C1 segment of cervical spinal cord (tissue), 14 donors: ENCODE data around the gene ZNF335.
"Not testable (repeated sequence)": the region's sequence is repeated elsewhere in the genome, so short reads cannot be mapped to it uniquely, and the experiment has no call there.

ENCODE experiments used
- DNase-seq, 14 donors: peaks; one replicate each; lab custom pipeline; 2025; lab: John Stamatoyannopoulos, UW

The ZNF335 gene

GRCh38 chr20:45970646-45971424 is 1.2 kb downstream of the ZNF335 start:
- peak in 2 of 14 donors; percentile 33 to 59 for DNase-seq

DNA sequence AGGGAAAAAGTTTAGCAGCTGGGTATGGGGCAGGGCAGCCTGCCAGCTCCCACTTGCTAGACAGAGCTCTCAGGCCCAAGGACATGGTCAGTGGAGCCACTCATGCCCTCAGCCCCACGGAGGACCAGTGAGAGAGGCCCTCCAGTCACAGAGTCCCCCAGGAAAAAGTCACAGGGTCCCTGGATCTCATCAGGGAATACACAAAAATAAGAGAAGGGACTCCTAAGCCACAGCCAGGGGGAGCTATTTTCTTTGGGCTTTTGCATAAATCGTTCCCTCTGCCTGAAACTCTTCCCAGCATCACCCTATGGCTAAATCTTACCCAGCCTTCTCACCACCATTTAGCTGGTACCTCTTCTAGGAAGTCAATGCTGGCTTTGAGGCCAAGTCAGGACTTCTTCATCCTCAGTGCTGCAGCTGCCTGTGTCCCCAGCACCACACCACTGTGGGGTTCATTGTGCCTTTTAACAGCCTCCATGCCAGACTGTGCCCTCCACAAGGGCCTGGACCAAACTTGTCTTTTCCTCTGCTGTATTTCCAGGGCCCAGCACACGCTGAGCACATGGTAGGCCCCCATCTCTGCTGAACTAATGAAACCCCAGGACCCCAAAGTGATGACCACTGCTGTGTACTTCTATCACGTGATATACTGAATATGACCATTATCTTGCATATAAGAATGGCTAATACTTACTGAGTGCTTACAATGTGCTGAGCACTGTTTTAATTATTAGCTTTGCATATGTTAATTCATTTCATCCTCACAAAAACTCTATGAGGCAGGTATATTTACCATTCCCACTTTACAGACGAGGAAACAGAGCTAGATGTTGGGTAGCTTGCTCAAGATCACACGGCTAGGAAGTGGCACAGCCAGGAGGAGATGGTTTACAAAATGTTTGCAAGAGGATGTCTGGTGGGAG is 2.0 kb downstream of the ZNF335 start:
- peak in 3 of 14 donors; percentile 6 to 17 (median 13) for DNase-seq

DNA sequence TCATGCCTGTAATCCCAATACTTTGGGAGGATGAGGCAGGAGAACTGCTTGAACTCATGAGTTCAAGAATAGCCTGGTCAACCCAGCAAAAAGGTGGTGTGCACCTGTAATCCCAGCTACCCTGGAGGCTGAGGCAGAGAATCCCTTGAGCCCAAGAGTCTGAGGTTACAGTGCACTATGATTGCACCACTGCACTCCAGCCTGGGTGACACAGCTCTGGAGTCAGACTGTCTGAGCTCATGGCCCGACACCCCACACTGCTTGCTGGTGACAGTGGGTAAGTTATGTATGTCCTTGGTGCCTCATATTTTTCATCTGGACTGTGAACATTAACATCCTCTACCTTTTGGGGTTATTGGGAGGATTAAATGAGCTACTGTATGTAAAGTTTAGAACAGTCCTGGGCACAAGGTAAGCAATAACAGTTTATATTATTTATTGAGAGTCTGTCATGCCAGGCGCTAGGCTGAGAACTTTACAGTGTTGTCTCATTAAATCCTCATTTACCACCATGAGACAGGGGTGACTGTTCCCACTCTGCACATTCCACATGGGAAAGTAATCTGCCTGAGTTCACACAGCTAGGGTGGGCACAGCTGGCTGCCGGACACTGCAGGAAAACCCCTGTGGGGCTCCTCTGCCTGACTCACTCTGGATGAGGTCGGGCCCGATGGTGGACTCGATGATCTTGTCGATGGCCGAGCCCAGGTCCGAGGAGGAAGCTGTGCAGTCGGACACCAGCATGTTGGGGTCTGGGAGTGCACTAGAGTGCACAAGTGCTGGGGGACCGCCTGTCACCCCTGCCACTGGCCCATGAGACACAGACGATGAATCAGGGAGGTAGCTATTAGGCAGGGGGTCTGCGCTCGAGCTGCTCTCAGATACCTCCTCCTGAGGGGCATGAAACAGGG is 2.9 kb downstream of the ZNF335 start:
- DNase-seq = no peak

- no peak for DNase-seq
Measured at GRCh38 chr20:45968081-45968671, 3.8 kb downstream of the ZNF335 start.

DNA sequence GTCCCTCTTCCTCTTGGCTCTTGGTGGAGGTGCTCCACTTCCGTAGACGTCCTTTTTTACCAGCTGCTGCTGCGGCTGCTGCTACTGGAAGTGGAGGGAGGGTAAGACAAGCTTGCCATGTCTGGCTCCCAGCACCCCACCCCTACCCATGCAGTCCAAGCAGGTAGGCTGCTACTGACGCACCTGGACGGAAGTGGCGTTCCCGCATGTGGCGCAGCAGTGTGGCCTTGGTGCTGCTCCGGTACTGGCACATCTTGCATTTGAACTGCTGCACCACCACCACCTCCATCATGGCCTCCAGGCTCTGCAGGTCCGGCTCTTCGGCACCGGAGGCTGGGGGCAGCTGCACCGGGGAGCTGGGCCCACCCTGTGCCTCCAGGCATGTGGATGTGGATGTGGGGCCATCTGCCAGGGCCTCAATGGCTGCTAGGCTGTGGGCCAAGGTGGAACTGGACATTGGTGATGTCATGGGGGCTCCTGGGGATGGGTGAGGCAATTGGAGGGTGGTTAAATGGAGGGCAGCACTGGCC is 4.4 kb downstream of the ZNF335 start:
- no peak for DNase-seq

GRCh38 chr20:45965169-45966002 is 6.6 kb downstream of the ZNF335 start:
- DNase-seq = no peak

GRCh38 chr20:45964006-45964400 is 8.0 kb downstream of the ZNF335 start:
- DNase-seq = no peak

DNA sequence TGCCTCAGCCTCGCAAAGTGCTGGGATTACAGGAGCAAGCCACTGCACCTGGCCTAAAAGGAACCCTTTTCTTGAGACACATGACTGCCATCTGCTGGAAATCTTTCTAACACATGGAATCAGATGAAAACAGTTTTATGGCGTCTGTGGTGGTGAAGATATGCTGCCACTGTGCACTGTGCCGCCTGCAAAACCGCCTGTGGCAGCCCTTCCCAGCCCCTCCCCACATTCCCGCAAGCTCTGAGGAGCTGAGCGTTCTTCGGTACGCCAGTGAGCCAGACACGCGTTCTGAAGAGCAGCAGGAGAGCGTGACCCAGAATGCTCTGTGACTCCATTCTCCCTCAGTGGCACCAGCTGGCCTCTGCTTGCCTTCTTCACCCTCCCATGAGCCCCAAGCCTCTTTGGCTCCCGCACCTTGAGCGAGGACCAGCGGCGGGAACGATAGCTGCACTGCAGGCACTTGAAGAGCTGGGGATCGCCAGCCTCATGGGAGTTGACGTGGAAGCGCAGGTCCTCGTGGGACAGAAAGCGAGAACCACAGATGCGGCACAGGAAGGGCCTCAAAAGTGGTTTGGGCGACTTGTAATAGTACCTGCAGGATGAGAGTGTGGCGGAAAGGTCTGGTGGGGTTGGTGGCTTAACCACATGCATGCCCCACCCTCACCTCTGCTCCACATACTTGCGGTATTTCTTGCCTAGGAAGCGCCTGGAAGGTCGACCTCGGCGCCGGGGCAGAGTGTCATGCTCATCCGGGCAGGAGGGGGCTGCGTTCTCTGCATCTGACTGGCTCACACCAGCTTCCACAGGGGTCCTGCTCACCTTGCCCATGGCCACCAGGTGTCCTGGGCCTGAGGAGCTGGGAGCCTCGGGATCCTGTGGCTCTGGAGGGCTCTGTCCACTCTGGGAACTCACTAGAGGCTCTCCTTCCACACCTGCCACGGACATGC is 8.7 kb downstream of the ZNF335 start:
- peak in 1 of 14 donors; percentile 30 for DNase-seq

- DNase-seq = no peak
Measured at GRCh38 chr20:45962031-45962755, 9.8 kb downstream of the ZNF335 start.

DNA sequence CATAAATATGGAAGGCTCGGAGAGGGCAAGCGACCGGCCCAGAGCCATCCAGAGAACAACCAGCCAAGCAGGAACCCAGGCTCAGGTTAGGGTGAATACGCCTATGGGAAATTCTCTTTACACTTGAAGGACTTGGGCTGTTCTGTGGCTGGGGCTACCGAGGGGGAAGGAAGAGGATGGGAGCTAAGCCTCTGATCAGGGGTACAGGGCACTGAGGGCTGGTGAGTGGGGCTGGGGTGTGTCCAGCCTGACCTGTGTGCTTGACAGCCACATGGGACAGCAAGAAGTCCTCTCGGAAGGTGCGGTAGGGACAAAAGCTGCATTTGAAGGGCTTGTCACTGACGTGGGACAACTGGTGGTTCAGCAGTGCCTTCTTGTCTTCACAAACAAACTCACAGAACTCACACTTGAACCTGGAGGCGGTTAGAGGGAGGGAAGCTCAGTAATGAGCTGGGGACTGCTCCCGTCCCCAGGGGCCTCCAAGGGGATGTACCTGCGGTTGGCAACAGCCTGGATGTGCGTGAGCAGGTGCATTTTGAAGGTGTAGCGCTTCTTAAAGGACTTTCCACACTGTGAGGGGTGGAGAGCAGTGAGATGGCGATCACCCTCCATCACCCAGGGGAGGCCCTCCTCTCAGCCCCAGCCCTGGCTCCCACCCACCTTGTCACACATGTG is 11.9 kb downstream of the ZNF335 start:
- no peak for DNase-seq

GRCh38 chr20:45959126-45959525 is 12.9 kb downstream of the ZNF335 start:
- no peak for DNase-seq

GRCh38 chr20:45958593-45958992 is 13.4 kb downstream of the ZNF335 start:
- no peak for DNase-seq

GRCh38 chr20:45957021-45957941 is 14.7 kb downstream of the ZNF335 start:
- DNase-seq = no peak

- DNase-seq = not testable (repeated sequence)
Measured at GRCh38 chr20:45956326-45956725, 15.7 kb downstream of the ZNF335 start.

GRCh38 chr20:45953672-45954071 is 18.3 kb downstream of the ZNF335 start:
- no peak for DNase-seq

DNA sequence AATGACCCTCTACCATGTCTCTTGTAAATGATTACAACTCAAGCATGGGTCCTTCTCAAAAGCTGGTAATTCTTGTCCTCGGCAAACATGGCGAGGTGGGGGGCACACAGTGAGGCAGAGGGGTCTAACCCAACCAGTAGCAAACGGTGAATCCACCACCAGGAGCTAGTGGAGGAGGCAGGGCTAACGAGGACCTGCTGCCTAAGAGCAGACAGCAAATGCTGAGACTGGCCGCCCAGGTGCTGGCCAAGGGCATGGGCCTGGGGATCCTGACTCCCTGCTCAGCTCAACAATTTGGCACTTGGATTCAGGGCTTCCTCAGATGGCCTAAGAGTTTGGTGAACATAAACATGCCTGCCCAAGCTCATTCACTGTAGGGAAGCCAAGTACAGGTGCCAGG is 19.1 kb downstream of the ZNF335 start:
- no peak for DNase-seq
